ENCODE results near the gene ADAMTS5.

Gene ADAMTS5

GRCh38 chr21:26946744-26947446 lies 20.0 kb downstream of the ADAMTS5 start:
- no peak for DNase-seq

- DNase-seq = no peak
Measured at GRCh38 chr21:26945916-26946675, 20.8 kb downstream of the ADAMTS5 start.

- no peak for DNase-seq
Measured at GRCh38 chr21:26943921-26944320, 23.0 kb downstream of the ADAMTS5 start.

- no peak for DNase-seq
Measured at GRCh38 chr21:26941421-26941820, 25.5 kb downstream of the ADAMTS5 start.

- no peak for DNase-seq
Measured at GRCh38 chr21:26939601-26940111, 27.2 kb downstream of the ADAMTS5 start.

GRCh38 chr21:26936641-26937040 lies 30.2 kb downstream of the ADAMTS5 start:
- no peak for DNase-seq

GRCh38 chr21:26935977-26936376 lies 30.9 kb downstream of the ADAMTS5 start:
- DNase-seq = no peak

- no peak for DNase-seq
Measured at GRCh38 chr21:26934383-26934782, 32.5 kb downstream of the ADAMTS5 start.

GRCh38 chr21:26933448-26933847 lies 33.4 kb downstream of the ADAMTS5 start:
- DNase-seq = no peak

GRCh38 chr21:26925636-26926035 lies 41.3 kb downstream of the ADAMTS5 start:
- no peak for DNase-seq

GRCh38 chr21:26925122-26925521 lies 41.8 kb downstream of the ADAMTS5 start:
- no peak for DNase-seq

- no peak for DNase-seq
Measured at GRCh38 chr21:26923986-26924385, 42.9 kb downstream of the ADAMTS5 start.

GRCh38 chr21:26920055-26920454 lies 46.8 kb downstream of the ADAMTS5 start:
- DNase-seq = no peak

- DNase-seq = no peak
Measured at GRCh38 chr21:26918323-26919079, 48.4 kb downstream of the ADAMTS5 start.

- DNase-seq = no peak
Measured at GRCh38 chr21:26916799-26917198, 50.1 kb downstream of the ADAMTS5 start.

- DNase-seq = no peak
Measured at GRCh38 chr21:26914557-26914956, 52.3 kb downstream of the ADAMTS5 start.

- no peak for DNase-seq
Measured at GRCh38 chr21:26912466-26912865, 54.4 kb downstream of the ADAMTS5 start.

GRCh38 chr21:26909972-26910371 lies 56.9 kb downstream of the ADAMTS5 start:
- DNase-seq = no peak

GRCh38 chr21:26900980-26901379 lies 65.9 kb downstream of the ADAMTS5 start:
- DNase-seq = no peak

- no peak for DNase-seq
Measured at GRCh38 chr21:26892151-26892550, 74.7 kb downstream of the ADAMTS5 start.

GRCh38 chr21:26888931-26889330 lies 78.0 kb downstream of the ADAMTS5 start:
- DNase-seq = no peak

- no peak for DNase-seq
Measured at GRCh38 chr21:26888256-26888655, 78.6 kb downstream of the ADAMTS5 start.

GRCh38 chr21:26887251-26887650 lies 79.6 kb downstream of the ADAMTS5 start:
- DNase-seq = no peak

- no peak for DNase-seq
Measured at GRCh38 chr21:26884436-26884835, 82.5 kb downstream of the ADAMTS5 start.

All from stimulated activated naive CD4-positive, alpha-beta T cell treated with Interleukin-2 at 50 U/mL for 16 hours (primary cell).